H1 (cell line): ENCODE data around the gene NET1. TPM values are rescaled to one million over a fixed set of nuclear protein-coding genes. Genes with fewer than 3 reads are reported as not detected.

Source experiments
- CTCF ChIA-PET: fragments of 300-600 bp; sonication (Branson Sonifier 250); formaldehyde crosslinking; loops from one replicate; lab custom pipeline; 2021; ENCODE audit not compliant: partially characterized antibody; lab: Charles Lee
- POLR2A ChIA-PET: fragments of 300-600 bp; sonication (Branson Sonifier 250); formaldehyde crosslinking; loops from one replicate; lab custom pipeline; 2021; ENCODE audit warnings: inconsistent platforms; ENCODE audit not compliant: partially characterized antibody; lab: Charles Lee
- DNase-seq, 2 experiments: peaks; one replicate each; pipeline versions ENCODE4 v3.0.0 to v3.0.0-alpha.2; 2010 to 2022; ENCODE audit warnings: low spot score in 2 of 2, low read depth in 1 of 2, mixed read lengths in 1 of 2
- FAIRE-seq: peaks from 2 replicates; lab custom pipeline; 2011; peaks lifted over from hg19 to GRCh38; lab: Jason Lieb, UNC
- H2AFZ ChIP-seq: 2 replicates; pipeline ENCODE4 v1.8.1; 2012; ENCODE audit warnings: low read length, inconsistent platforms
- H2AK5ac ChIP-seq: 2 replicates; pipeline ENCODE4 v1.6.1; 2013; ENCODE audit warnings: low read depth, low read length
- H2BK120ac ChIP-seq: replicated peaks from 2 replicates; pipeline ENCODE3; 2013; ENCODE audit warnings: low read depth, low read length, inconsistent platforms
- H2BK12ac ChIP-seq: 2 replicates; pipeline ENCODE4 v1.6.1; 2013; ENCODE audit warnings: low read depth, low read length
- H2BK15ac ChIP-seq: 2 replicates; pipeline ENCODE4 v1.6.1; 2013; ENCODE audit warnings: low read length
- H2BK20ac ChIP-seq: 2 replicates; pipeline ENCODE4 v1.6.1; 2013; ENCODE audit warnings: low read length
- H2BK5ac ChIP-seq: 2 replicates; pipeline ENCODE4 v1.6.1; 2013; ENCODE audit warnings: low read depth, low read length
- H3K14ac ChIP-seq: 2 replicates; pipeline ENCODE4 v1.6.1; 2013; ENCODE audit warnings: inconsistent platforms; ENCODE audit not compliant: insufficient read length
- H3K18ac ChIP-seq: 2 replicates; pipeline ENCODE4 v1.6.1; 2013; ENCODE audit warnings: low read length; ENCODE audit errors: extremely low read depth
- H3K23ac ChIP-seq: 2 replicates; pipeline ENCODE4 v1.6.1; 2013; ENCODE audit warnings: inconsistent platforms; ENCODE audit not compliant: insufficient read length
- H3K23me2 ChIP-seq: 2 replicates; pipeline ENCODE4 v1.6.1; 2013; ENCODE audit warnings: low read depth, low read length
- H3K27ac ChIP-seq: 2 replicates; pipeline ENCODE4 v1.6.1; 2011; ENCODE audit warnings: low read depth, low read length, inconsistent platforms
- H3K27me3 ChIP-seq, 4 experiments: replicated peaks in 1 of 4; 1 replicate in 1 of 4; 2 replicates in 3 of 4; pipeline versions ENCODE4 v1.6.1 to v1.8.1; 2011 to 2013; ENCODE audit warnings: low read length in 3 of 4, mild to moderate bottlenecking in 3 of 4, inconsistent platforms in 2 of 4, mixed read lengths in 2 of 4, moderate library complexity in 1 of 4; ENCODE audit not compliant: control insufficient read depth in 3 of 4, insufficient read depth in 3 of 4; ENCODE audit errors: extremely low read depth in 1 of 4
- H3K36me3 ChIP-seq, 4 experiments: 2 replicates each; pipeline versions ENCODE4 v1.6.1 to v1.8.1; 2011 to 2013; ENCODE audit warnings: mild to moderate bottlenecking in 4 of 4, low read length in 3 of 4, moderate library complexity in 2 of 4, control low read depth in 1 of 4, inconsistent platforms in 1 of 4; ENCODE audit not compliant: insufficient read depth in 4 of 4, control insufficient read depth in 2 of 4
- H3K4ac ChIP-seq: replicated peaks from 2 replicates; pipeline ENCODE3; 2013; ENCODE audit warnings: low read length, low read depth, mixed read lengths, inconsistent platforms; ENCODE audit not compliant: insufficient read length
- H3K4me1 ChIP-seq, 4 experiments: replicated peaks in 1 of 4; 1 replicate in 1 of 4; 2 replicates in 3 of 4; pipeline versions ENCODE4 v1.6.1 to v1.8.1; 2011 to 2013; ENCODE audit warnings: low read length in 3 of 4, inconsistent platforms in 2 of 4, mixed read lengths in 1 of 4; ENCODE audit not compliant: insufficient read depth in 4 of 4, control insufficient read depth in 3 of 4
- H3K4me2 ChIP-seq, 2 experiments: 2 replicates each; pipeline versions ENCODE4 v1.6.1 to v1.8.1; 2011 to 2013; ENCODE audit warnings: low read depth in 2 of 2, low read length in 2 of 2, control low read depth in 1 of 2, inconsistent platforms in 1 of 2, mild to moderate bottlenecking in 1 of 2; ENCODE audit not compliant: insufficient read depth in 1 of 2
- H3K4me3 ChIP-seq, 4 experiments: fragments of 200-600, 300-600 bp in 1 of 4; sonication (generic), shearing (Covaris generic), sonication (Bioruptor Twin) in 1 of 4; 2 replicates each; pipeline versions ENCODE4 v1.5.1 to v1.8.1; 2011 to 2016; ENCODE audit warnings: low read length in 4 of 4, low read depth in 3 of 4, control low read depth in 2 of 4, inconsistent platforms in 2 of 4, mild to moderate bottlenecking in 2 of 4, mixed read lengths in 1 of 4, moderate library complexity in 1 of 4; ENCODE audit not compliant: insufficient read depth in 2 of 4; ENCODE audit errors: extremely low read depth in 1 of 4
- H3K56ac ChIP-seq: replicated peaks from 2 replicates; pipeline ENCODE3; 2013; ENCODE audit warnings: low read depth, mild to moderate bottlenecking, mixed read lengths, low read length, inconsistent platforms; ENCODE audit not compliant: insufficient read length
- H3K79me1 ChIP-seq: 2 replicates; pipeline ENCODE4 v1.6.1; 2013; ENCODE audit warnings: low read depth, low read length, control low read depth
- H3K79me2 ChIP-seq, 2 experiments: 2 replicates each; pipeline versions ENCODE4 v1.6.1 to v1.8.1; 2012 to 2013; ENCODE audit warnings: low read length in 2 of 2, mild to moderate bottlenecking in 2 of 2, inconsistent platforms in 1 of 2; ENCODE audit not compliant: insufficient read depth in 2 of 2, control insufficient read depth in 1 of 2
- H3K9ac ChIP-seq, 4 experiments: replicated peaks in 1 of 4; 1 replicate in 1 of 4; 2 replicates in 3 of 4; pipeline versions ENCODE4 v1.6.1 to v1.8.1; 2011 to 2013; ENCODE audit warnings: low read depth in 3 of 4, low read length in 3 of 4, control low read depth in 2 of 4, mild to moderate bottlenecking in 2 of 4, moderate library complexity in 2 of 4, inconsistent platforms in 1 of 4; ENCODE audit errors: extremely low read depth in 1 of 4
- H3K9me3 ChIP-seq, 2 experiments: 2 replicates each; pipeline versions ENCODE4 v1.6.1 to v1.8.1; 2012 to 2013; ENCODE audit warnings: mild to moderate bottlenecking in 2 of 2, moderate library complexity in 2 of 2, control low read depth in 1 of 2, inconsistent platforms in 1 of 2, low read depth in 1 of 2, low read length in 1 of 2, mixed read lengths in 1 of 2; ENCODE audit not compliant: insufficient read depth in 2 of 2
- H4K20me1 ChIP-seq, 2 experiments: replicated peaks in 1 of 2; 2 replicates each; pipeline versions ENCODE3 to v1.8.1; 2011 to 2013; ENCODE audit warnings: inconsistent platforms in 2 of 2, low read length in 2 of 2, mild to moderate bottlenecking in 1 of 2; ENCODE audit not compliant: insufficient read depth in 2 of 2, control insufficient read depth in 1 of 2
- H4K5ac ChIP-seq: 2 replicates; pipeline ENCODE4 v1.6.1; 2013; ENCODE audit warnings: low read length, low read depth, mixed read lengths, inconsistent platforms; ENCODE audit not compliant: insufficient read length
- H4K8ac ChIP-seq: 2 replicates; pipeline ENCODE4 v1.8.0; 2013; ENCODE audit warnings: mild to moderate bottlenecking, moderate library complexity, low read length, inconsistent platforms; ENCODE audit not compliant: insufficient read depth; ENCODE audit errors: extremely low read depth
- H4K91ac ChIP-seq: replicated peaks from 2 replicates; pipeline ENCODE3; 2013; ENCODE audit warnings: low read length, mixed read lengths, inconsistent platforms; ENCODE audit not compliant: insufficient read length
- ATF2 ChIP-seq: IDR thresholded peaks from 2 replicates; pipeline ENCODE4 v1.6.1; 2012; ENCODE audit warnings: low read length, inconsistent platforms
- TAF7 ChIP-seq: optimal IDR thresholded peaks from 2 replicates; pipeline ENCODE3; 2011; ENCODE audit warnings: low read depth, mild to moderate bottlenecking, inconsistent platforms, low read length, moderate library complexity, borderline replicate concordance
- WGBS, 2 experiments: shearing (Covaris generic) in 1 of 2; methylation state at CpG; one replicate each; pipeline versions ENCODE4 v1.1.6 to v1.1.7; 2013 to 2015; ENCODE audit warnings: low lambda C conversion rate in 2 of 2, mixed read lengths in 2 of 2, inconsistent platforms in 1 of 2, low coverage in 1 of 2, missing lambda C conversion rate in 1 of 2; ENCODE audit not compliant: insufficient replicate concordance in 2 of 2, insufficient coverage in 1 of 2, insufficient read length in 1 of 2; ENCODE audit errors: extremely low coverage in 1 of 2, missing lambda C conversion rate in 1 of 2; 5-methylcytosine and 5-hydroxymethylcytosine counted together
- polyA plus RNA-seq, 7 experiments: library from polyadenylated mRNA; depleted of rRNA in 3 of 7; stranded (reverse) in 5 of 7; unstranded in 2 of 7; fragments of >200 nt in 5 of 7; fragments of 200-250 nt in 2 of 7; gene quantifications; 1 replicate in 5 of 7; 2 replicates in 1 of 7; 4 replicates in 1 of 7; pipeline versions ENCODE4 v1.2.1 to v1.2.3, GENCODE V29; 2011 to 2013; ENCODE audit warnings: missing spikeins in 2 of 7, mixed read lengths in 2 of 7
- total RNA-seq: library from RNA; stranded (reverse); fragmentation: NEBNext Ultra II Directional; extraction: Animal tissue kit (Norgen Biotek cat#: 25700); gene quantifications from 2 replicates; pipeline ENCODE4 v1.2.1, GENCODE V29; 2021

NET1 gene
- total and polyA plus RNA-seq, 2 of the 8 experiments (the other 6 are each of a cell fraction or from before 2014, with no cell fraction given), result 21.5 to 117 TPM

GRCh38 chr10:5488272-5489161 lies 76.2 kb downstream of the NET1 start:
- Histone ChIP-seq H3K27me3 (no peaks in the 10 kb centered on the region), H3K27ac (no peak overlapping the region), H3K79me1 (no peaks in the 10 kb centered on the region), H3K4me3 (no peak overlapping the region), H3K23ac (no peak overlapping the region), H3K18ac (peak overlapping the region; percentile 62; the same call in 1 of the 2 replicates), H3K4ac (peak overlapping the region; percentile 23), H4K20me1 (no peaks in the 10 kb centered on the region), H2BK12ac (peak overlapping the region; percentile 82; the same call in 1 of the 2 replicates), H2BK20ac (peak overlapping the region; percentile 82; the same call in 1 of the 2 replicates), H3K14ac (no peak overlapping the region), H3K23me2 (no peaks in the 10 kb centered on the region), H4K5ac (no peak overlapping the region), H2AFZ (peak overlapping the region; percentile 64; the same call in 1 of the 2 replicates), H3K79me2 (no peaks in the 10 kb centered on the region), H3K4me1 (peaks cover 0 to 14% (median 4%) of the 10 kb centered on the region in 4 experiments; a peak in 5 of 7 replicates), H3K4me2 (no peak overlapping the region; a peak in 1 of 4 replicates), H2BK120ac (no peak overlapping the region), H2AK5ac (peak overlapping the region; percentile 45; the same call in 1 of the 2 replicates), H4K91ac (peak overlapping the region; percentile 59), H2BK15ac (peak overlapping the region; percentile 12; the same call in 1 of the 2 replicates), H3K9ac (no peak overlapping the region), H3K56ac (no peak overlapping the region), H3K36me3 (no peaks in the 10 kb centered on the region), H3K9me3 (peaks cover 6 to 7% of the 10 kb centered on the region in 2 experiments; a peak in 2 of 4 replicates), H2BK5ac (peak overlapping the region; percentile 49; the same call in 1 of the 2 replicates), H4K8ac (peak overlapping the region; percentile 68)
- WGBS, 2 experiments, result 88% methylated on average over 25 of the region's 27 CpGs; no CpG with 5 or more reads in 1 of the 2 experiments
- ChIA-PET POLR2A (interaction anchor here (0.9 to 2.6 kb wide), 8 partner anchors 11 to 97 kb away, joined by 3 to 8 read pairs (median 4); no protein-coding TSS in a partner anchor), CTCF (interaction anchor here (1.0 to 2.1 kb wide), 4 partner anchors 11 to 36 kb away, joined by 3 to 6 read pairs (median 4); partner anchors contain the start of genes CALML3 and CALML5)
- DNase-seq, result no peak
- FAIRE-seq, result no peak
- TF ChIP-seq TAF7, result no peak
- TF ChIP-seq ATF2, result no peak
